OCI-LY7 (cell line): ENCODE results near the gene TMEM169. TPM values are rescaled to one million over a fixed set of nuclear protein-coding genes. Genes with fewer than 3 reads are reported as not detected.

Source experiments
- BruUV-seq: library from RNA; stranded (reverse); fragments of 400-500 nt; replicated peaks from 2 replicates; lab custom pipeline; 2021; lab: Mats Ljungman, UMichigan
- CTCF ChIA-PET: fragments of 300-600 bp; sonication (Branson Sonifier 250); formaldehyde crosslinking; loops from one replicate; lab custom pipeline; 2022; ENCODE audit warnings: antibody characterized with exemption; ENCODE audit not compliant: unreplicated experiment; lab: Charles Lee
- POLR2A ChIA-PET: fragments of 300-600 bp; sonication (Branson Sonifier 250); formaldehyde crosslinking; loops from one replicate; lab custom pipeline; 2022; ENCODE audit warnings: antibody characterized with exemption; lab: Charles Lee
- DNase-seq: peaks from one replicate; pipeline ENCODE4 v3.0.0-alpha.2; 2015; ENCODE audit warnings: low spot score
- H2AFZ ChIP-seq: fragments of 200-600 bp; sonication (generic), shearing (Covaris generic); 2 replicates; pipeline ENCODE4 v1.6.1; 2014; ENCODE audit warnings: mild to moderate bottlenecking, antibody characterized with exemption, low read length, moderate library complexity
- H3K27ac ChIP-seq: fragments of 200-600 bp; sonication (generic); 2 replicates; pipeline ENCODE4 v1.5.1; 2014; ENCODE audit warnings: mixed run types, low read depth, mild to moderate bottlenecking, moderate library complexity, low read length, inconsistent platforms; ENCODE audit not compliant: poor library complexity, severe bottlenecking
- H3K36me3 ChIP-seq: fragments of 200-600 bp; sonication (generic); 2 replicates; pipeline ENCODE4 v1.6.1; 2014; ENCODE audit warnings: mild to moderate bottlenecking, antibody characterized with exemption, low read length, moderate library complexity, mixed read lengths; ENCODE audit not compliant: insufficient read depth
- H3K4me1 ChIP-seq: fragments of 200-600 bp; sonication (generic); 2 replicates; pipeline ENCODE4 v1.5.1; 2014; ENCODE audit warnings: mild to moderate bottlenecking, low read length; ENCODE audit not compliant: insufficient read depth, poor library complexity, severe bottlenecking
- H3K4me2 ChIP-seq: fragments of 200-600 bp; sonication (generic); 2 replicates; pipeline ENCODE4 v1.6.1; 2014; ENCODE audit warnings: mild to moderate bottlenecking, low read length
- H3K4me3 ChIP-seq: fragments of 200-600 bp; sonication (generic); 2 replicates; pipeline ENCODE4 v1.5.1; 2014; ENCODE audit warnings: mild to moderate bottlenecking, low read depth, low read length; ENCODE audit not compliant: poor library complexity, severe bottlenecking
- H3K79me2 ChIP-seq: fragments of 200-600 bp; sonication (generic); 2 replicates; pipeline ENCODE4 v1.6.1; 2016; ENCODE audit warnings: low read depth, mild to moderate bottlenecking, low read length, moderate library complexity, mixed read lengths; ENCODE audit not compliant: insufficient read depth
- H3K9me2 ChIP-seq: fragments of 200-600 bp; sonication (generic); 2 replicates; pipeline ENCODE4 v1.6.1; 2016; ENCODE audit warnings: mild to moderate bottlenecking, low read length, mixed read lengths; ENCODE audit not compliant: insufficient read depth
- H3K9me3 ChIP-seq: fragments of 200-600 bp; sonication (generic); 2 replicates; pipeline ENCODE4 v1.6.1; 2014; ENCODE audit warnings: mild to moderate bottlenecking, mixed run types, low read length, mixed read lengths
- H4K20me1 ChIP-seq: fragments of 200-600 bp; sonication (generic); 2 replicates; pipeline ENCODE4 v1.6.1; 2014; ENCODE audit warnings: mild to moderate bottlenecking, antibody characterized with exemption, low read length, moderate library complexity, mixed read lengths; ENCODE audit not compliant: insufficient read depth
- EZH2phosphoT487 ChIP-seq: fragments of 200-600 bp; sonication (generic); IDR thresholded peaks from 2 replicates; pipeline ENCODE4 v1.6.1; 2018; ENCODE audit warnings: low read depth, borderline replicate concordance, mild to moderate bottlenecking, mixed run types, antibody characterized with exemption, low read length, moderate library complexity, mixed read lengths
- intact Hi-C: fragments of 100-400 bp; cut with micrococcal nuclease; formaldehyde crosslinking; loops from one replicate; pipeline ENCODE4 v1.10.0; 2022; ENCODE audit not compliant: unreplicated experiment
- total RNA-seq, 2 experiments: library from RNA; depleted of rRNA in 1 of 2; stranded (reverse); fragments of >200 nt in 1 of 2; shearing (Covaris generic) in 1 of 2; gene quantifications; 2 replicates each; pipeline ENCODE4 v1.2.3, GENCODE V29; 2014 to 2022
- TF ChIP-seq, protein P1 (sequence below): fragments of 200-600 bp; sonication (generic); conservative IDR thresholded peaks from 2 replicates; pipeline ENCODE4 v1.5.1; 2014; ENCODE audit warnings: mild to moderate bottlenecking, antibody characterized with exemption, low read length, moderate library complexity, mixed read lengths

The TMEM169 gene
- total RNA-seq, 2 experiments from 2014 or later, result 0.09 to 0.42 TPM

DNA sequence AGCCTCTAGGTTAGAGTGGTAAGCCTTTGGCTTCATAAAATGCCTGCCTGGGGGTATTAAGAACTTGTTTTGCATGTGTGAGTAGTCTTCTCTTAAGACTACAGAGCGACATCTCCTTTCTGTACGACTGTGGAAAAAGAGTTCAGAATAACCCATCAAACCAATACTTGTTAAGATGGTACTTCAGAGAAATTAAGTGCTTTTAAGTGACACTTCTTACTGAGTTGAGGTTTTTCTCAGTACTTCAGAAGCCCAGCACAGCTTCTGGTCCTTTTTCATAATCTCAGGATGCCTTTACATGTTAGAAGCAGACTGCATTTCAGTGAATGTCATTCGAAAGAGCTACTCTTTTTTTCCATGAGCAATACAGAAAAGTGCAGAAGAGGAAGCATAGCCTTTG lies 38.3 kb downstream of the TMEM169 start:
- Histone ChIP-seq H3K79me2 (peaks cover 73% of the 10 kb centered on the region), H3K36me3 (peaks cover 100% of the 10 kb centered on the region), H3K9me3 (no peaks in the 10 kb centered on the region), H4K20me1 (peaks cover 53% of the 10 kb centered on the region), H3K4me2 (no peak overlapping the region), H3K4me1 (peaks cover 12% of the 10 kb centered on the region), H3K4me3 (no peak overlapping the region), H3K9me2 (no peaks in the 10 kb centered on the region), H3K27ac (no peak overlapping the region), H2AFZ (no peak overlapping the region)
- TF ChIP-seq EZH2phosphoT487, result no peak
- TF ChIP-seq, protein P1, sequence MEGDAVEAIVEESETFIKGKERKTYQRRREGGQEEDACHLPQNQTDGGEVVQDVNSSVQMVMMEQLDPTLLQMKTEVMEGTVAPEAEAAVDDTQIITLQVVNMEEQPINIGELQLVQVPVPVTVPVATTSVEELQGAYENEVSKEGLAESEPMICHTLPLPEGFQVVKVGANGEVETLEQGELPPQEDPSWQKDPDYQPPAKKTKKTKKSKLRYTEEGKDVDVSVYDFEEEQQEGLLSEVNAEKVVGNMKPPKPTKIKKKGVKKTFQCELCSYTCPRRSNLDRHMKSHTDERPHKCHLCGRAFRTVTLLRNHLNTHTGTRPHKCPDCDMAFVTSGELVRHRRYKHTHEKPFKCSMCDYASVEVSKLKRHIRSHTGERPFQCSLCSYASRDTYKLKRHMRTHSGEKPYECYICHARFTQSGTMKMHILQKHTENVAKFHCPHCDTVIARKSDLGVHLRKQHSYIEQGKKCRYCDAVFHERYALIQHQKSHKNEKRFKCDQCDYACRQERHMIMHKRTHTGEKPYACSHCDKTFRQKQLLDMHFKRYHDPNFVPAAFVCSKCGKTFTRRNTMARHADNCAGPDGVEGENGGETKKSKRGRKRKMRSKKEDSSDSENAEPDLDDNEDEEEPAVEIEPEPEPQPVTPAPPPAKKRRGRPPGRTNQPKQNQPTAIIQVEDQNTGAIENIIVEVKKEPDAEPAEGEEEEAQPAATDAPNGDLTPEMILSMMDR, result no peak
- ChIA-PET CTCF (no interaction called here), POLR2A (interaction anchor here (0.5 to 1.3 kb wide), 3 partner anchors 10 to 14 kb away, joined by 3 read pairs; no protein-coding TSS in a partner anchor)
- no TSS peak for BruUV-seq
- intact Hi-C loops, result loop anchor here (5.0 kb wide), 1 partner anchor 37 kb away; no protein-coding TSS in a partner anchor
- DNase-seq, result no peak

DNA sequence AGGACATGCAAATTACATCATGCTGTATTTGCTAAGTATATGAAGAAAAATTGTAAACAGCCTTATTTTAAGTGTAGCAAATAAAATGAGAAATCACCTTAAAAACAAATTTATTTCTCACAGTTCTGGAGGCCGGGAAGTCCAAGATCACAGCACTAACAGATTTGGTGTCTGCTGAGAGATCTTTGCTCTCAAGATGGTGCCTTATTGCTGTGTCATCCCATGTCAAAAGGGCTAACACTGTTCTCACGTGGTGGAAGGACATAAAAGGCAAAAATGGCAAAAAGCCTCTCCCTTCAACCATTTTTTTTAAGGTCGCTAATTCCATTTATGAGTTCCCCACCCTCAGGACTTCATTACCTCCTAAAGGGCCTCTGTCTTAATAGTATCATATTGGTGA lies 39.5 kb downstream of the TMEM169 start:
- no TSS peak for BruUV-seq
- Histone ChIP-seq H3K27ac (no peak overlapping the region), H3K79me2 (peaks cover 70% of the 10 kb centered on the region), H2AFZ (no peak overlapping the region), H3K4me1 (no peaks in the 10 kb centered on the region), H3K36me3 (peaks cover 100% of the 10 kb centered on the region), H3K4me3 (no peak overlapping the region), H3K4me2 (no peak overlapping the region), H3K9me3 (no peaks in the 10 kb centered on the region), H4K20me1 (peaks cover 42% of the 10 kb centered on the region), H3K9me2 (no peaks in the 10 kb centered on the region)
- DNase-seq, result no peak
- CTCF ChIA-PET, result no interaction called here
- POLR2A ChIA-PET, result interaction anchor here (1.3 kb wide), 1 partner anchor 9 kb away, joined by 3 read pairs; no protein-coding TSS in a partner anchor
- intact Hi-C loops, result no loop called here
- TF ChIP-seq, protein P1, result no peak
- no peak for TF ChIP-seq EZH2phosphoT487

DNA sequence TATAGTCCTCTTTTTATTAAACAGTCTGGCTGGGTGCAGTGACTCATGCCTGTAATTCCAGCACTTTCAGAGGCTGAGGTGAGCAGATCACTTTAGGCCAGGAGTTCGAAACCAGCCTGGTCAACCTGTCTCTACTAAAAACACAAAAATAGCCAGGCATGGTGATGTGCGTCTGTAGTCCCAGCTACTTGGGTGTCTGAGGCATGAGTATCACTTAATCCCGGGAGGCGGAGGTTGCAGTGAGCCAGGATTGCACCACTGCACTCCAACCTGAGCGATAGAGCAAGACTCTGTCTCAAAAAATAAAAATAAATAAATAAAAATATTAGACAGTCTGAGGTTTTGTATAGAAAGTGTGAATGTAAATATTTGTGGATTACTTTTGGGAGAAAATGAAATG lies 45.2 kb downstream of the TMEM169 start:
- ChIA-PET POLR2A (interaction anchor here (1.1 kb wide), 1 partner anchor 26 kb away, joined by 3 read pairs; no protein-coding TSS in a partner anchor), CTCF (no interaction called here)
- peaks cover 48% of the 10 kb centered on the region for H3K79me2 ChIP-seq
- no peak overlapping the region for H3K4me3 ChIP-seq
- no peaks in the 10 kb centered on the region for H3K9me3 ChIP-seq
- H3K9me2 ChIP-seq, result no peaks in the 10 kb centered on the region
- BruUV-seq, result no TSS peak
- H3K4me1 ChIP-seq, result no peaks in the 10 kb centered on the region
- no peak for DNase-seq
- TF ChIP-seq, protein P1, result no peak
- no peak for TF ChIP-seq EZH2phosphoT487
- H4K20me1 ChIP-seq, result peaks cover 32% of the 10 kb centered on the region
- peaks cover 99% of the 10 kb centered on the region for H3K36me3 ChIP-seq
- H3K27ac ChIP-seq, result no peak overlapping the region
- H2AFZ ChIP-seq, result no peak overlapping the region
- H3K4me2 ChIP-seq, result no peak overlapping the region
- intact Hi-C loops, result no loop called here
